Measurements from ENCODE around the gene DARS2. TPM values are rescaled to one million over a fixed set of nuclear protein-coding genes. Genes with fewer than 3 reads are reported as not detected.
"Not testable (repeated sequence)": the region's sequence is repeated elsewhere in the genome, so short reads cannot be mapped to it uniquely, and the experiment has no call there.

Gene DARS2
- total RNA-seq, 1 experiment from 2014 or later: 34.6 TPM

DNA sequence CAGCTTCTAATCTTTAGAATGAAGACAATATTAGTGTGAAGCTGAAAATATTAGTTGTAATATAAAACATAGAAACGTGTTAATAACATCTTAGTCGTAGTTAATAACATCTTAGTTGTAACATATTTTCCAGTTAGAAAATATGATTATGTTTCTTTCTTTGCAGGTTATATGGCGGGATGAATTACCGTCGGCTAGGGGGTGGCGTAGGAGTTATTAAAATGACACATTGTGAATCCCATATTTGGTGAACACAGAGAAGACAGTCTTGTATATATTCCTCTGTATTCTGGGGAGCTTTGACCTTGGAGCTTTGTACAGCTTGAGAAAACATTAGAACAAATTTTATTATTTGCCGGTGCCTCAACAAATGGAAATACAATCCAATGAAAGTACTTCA is 39.5 kb upstream of the DARS2 start:
- peaks cover 88% of the 10 kb centered on the region for H3K36me3 Mint-ChIP-seq (ENCODE audit: insufficient read depth, unreplicated experiment)
- BruUV-seq (replicated peaks): no TSS peak
- intact Hi-C loops (cut with micrococcal nuclease): no loop called here
- no peaks in the 10 kb centered on the region for H3K27me3 Mint-ChIP-seq (ENCODE audit: insufficient read depth, unreplicated experiment)
- DNase-seq (ENCODE audit: unreplicated experiment): no peak
- no peak overlapping the region for H3K4me3 Mint-ChIP-seq (ENCODE audit: unreplicated experiment)
- TF ChIP-seq, protein P1, sequence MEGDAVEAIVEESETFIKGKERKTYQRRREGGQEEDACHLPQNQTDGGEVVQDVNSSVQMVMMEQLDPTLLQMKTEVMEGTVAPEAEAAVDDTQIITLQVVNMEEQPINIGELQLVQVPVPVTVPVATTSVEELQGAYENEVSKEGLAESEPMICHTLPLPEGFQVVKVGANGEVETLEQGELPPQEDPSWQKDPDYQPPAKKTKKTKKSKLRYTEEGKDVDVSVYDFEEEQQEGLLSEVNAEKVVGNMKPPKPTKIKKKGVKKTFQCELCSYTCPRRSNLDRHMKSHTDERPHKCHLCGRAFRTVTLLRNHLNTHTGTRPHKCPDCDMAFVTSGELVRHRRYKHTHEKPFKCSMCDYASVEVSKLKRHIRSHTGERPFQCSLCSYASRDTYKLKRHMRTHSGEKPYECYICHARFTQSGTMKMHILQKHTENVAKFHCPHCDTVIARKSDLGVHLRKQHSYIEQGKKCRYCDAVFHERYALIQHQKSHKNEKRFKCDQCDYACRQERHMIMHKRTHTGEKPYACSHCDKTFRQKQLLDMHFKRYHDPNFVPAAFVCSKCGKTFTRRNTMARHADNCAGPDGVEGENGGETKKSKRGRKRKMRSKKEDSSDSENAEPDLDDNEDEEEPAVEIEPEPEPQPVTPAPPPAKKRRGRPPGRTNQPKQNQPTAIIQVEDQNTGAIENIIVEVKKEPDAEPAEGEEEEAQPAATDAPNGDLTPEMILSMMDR (IDR thresholded peaks at IDR 0.05; ENCODE audit: unreplicated experiment): no peak
- no peaks in the 10 kb centered on the region for H3K9me3 Mint-ChIP-seq (ENCODE audit: unreplicated experiment)
- POLR2A ChIA-PET: no interaction called here
- no peaks in the 10 kb centered on the region for H3K4me1 Mint-ChIP-seq (ENCODE audit: insufficient read depth, unreplicated experiment)
- CTCF ChIA-PET: no interaction called here
- H3K27ac Mint-ChIP-seq (ENCODE audit: low read depth, unreplicated experiment): no peak overlapping the region

DNA sequence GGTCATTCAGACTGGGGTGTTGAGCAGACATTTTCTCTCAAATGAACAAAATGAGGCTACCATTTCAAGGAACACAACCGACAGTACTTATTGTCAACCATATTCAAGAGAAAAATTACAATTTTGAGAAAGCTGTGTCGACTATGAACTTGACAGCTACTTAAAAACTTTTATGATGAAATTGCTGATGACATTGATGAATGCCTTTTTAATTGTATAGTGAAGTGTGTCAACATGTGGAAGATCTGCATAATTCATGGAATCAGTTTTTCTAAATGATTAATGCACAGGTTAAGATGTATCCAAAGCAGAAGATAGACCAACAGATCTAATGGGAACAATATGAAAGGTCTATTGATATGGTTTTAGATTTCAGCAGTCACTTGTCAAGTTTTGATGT is 34.6 kb upstream of the DARS2 start:
- no peak for DNase-seq (ENCODE audit: unreplicated experiment)
- H3K27me3 Mint-ChIP-seq (ENCODE audit: insufficient read depth, unreplicated experiment): no peaks in the 10 kb centered on the region
- TF ChIP-seq, protein P1 (IDR thresholded peaks at IDR 0.05; ENCODE audit: unreplicated experiment): no peak
- intact Hi-C loops (cut with micrococcal nuclease): no loop called here
- ChIA-PET POLR2A (interaction anchor here (0.6 to 1.3 kb wide), 3 partner anchors 35 to 331 kb away, joined by 3 to 4 read pairs (median 3); partner anchors contain the start of genes CENPL, DARS2 and GAS5), CTCF (interaction anchor here (0.6 kb wide), 1 partner anchor 54 kb away, joined by 3 read pairs; no protein-coding TSS in a partner anchor)
- H3K27ac Mint-ChIP-seq (ENCODE audit: low read depth, unreplicated experiment): no peak overlapping the region
- no peak overlapping the region for H3K4me3 Mint-ChIP-seq (ENCODE audit: unreplicated experiment)
- H3K9me3 Mint-ChIP-seq (ENCODE audit: unreplicated experiment): no peaks in the 10 kb centered on the region
- H3K36me3 Mint-ChIP-seq (ENCODE audit: insufficient read depth, unreplicated experiment): peaks cover 47% of the 10 kb centered on the region
- no peaks in the 10 kb centered on the region for H3K4me1 Mint-ChIP-seq (ENCODE audit: insufficient read depth, unreplicated experiment)
- no TSS peak for BruUV-seq (replicated peaks)

DNA sequence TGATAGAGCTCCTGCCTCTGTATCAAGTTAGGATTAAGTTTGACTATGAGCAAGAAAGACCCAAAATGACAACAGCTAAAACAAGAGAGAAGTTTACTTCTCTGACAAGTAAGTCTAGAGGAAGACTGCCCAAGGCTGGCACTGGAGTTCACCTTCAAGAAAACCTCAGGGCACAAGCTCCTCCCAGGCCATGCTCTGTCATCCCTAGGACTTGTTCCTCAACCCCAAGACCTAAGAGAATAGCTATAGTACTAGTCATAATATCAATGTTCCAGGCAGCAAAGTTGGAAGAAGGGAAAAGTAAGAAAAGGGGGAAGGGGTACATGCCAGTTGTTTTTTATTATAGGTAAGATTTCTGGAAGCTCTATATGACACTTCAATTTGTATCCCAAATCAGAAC is 26.4 kb upstream of the DARS2 start:
- Mint-ChIP-seq H3K9me3 (ENCODE audit: unreplicated experiment) (no peaks in the 10 kb centered on the region), H3K27me3 (ENCODE audit: insufficient read depth, unreplicated experiment) (no peaks in the 10 kb centered on the region), H3K4me3 (ENCODE audit: unreplicated experiment) (no peak overlapping the region), H3K27ac (ENCODE audit: low read depth, unreplicated experiment) (no peak overlapping the region), H3K4me1 (ENCODE audit: insufficient read depth, unreplicated experiment) (peaks cover 10% of the 10 kb centered on the region), H3K36me3 (ENCODE audit: insufficient read depth, unreplicated experiment) (peaks cover 20% of the 10 kb centered on the region)
- BruUV-seq (replicated peaks): no TSS peak
- intact Hi-C loops (cut with micrococcal nuclease): no loop called here
- ChIA-PET CTCF (interaction anchor here (1.2 to 1.4 kb wide), 2 partner anchors 26 to 1056 kb away, joined by 4 to 5 read pairs; partner anchors contain the start of gene DARS2), POLR2A (interaction anchor here (1.9 kb wide), 1 partner anchor 83 kb away, joined by 6 read pairs; the partner anchor contains the start of gene KLHL20)
- peak; percentile 12 for DNase-seq (ENCODE audit: unreplicated experiment)
- TF ChIP-seq, protein P1 (IDR thresholded peaks at IDR 0.05; ENCODE audit: unreplicated experiment): no peak

DNA sequence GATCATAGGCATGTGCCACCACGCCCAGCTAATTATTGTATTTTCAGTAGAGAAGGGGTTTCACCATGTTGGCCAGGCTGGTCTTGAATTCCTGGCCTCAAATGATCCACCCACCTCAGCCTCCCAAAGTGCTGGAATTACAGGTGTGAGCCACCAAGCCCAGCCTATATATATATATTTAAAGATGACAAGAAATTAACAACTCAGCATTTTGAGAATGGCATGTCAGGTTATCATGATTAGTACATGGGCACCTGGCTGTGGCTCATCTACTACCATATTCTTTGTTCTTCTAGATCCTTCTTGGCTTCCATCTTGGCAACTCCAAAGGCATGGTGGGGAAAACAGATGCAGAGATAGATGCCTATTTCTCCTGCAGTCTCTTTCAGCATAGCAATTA is 24.5 kb upstream of the DARS2 start:
- intact Hi-C loops (cut with micrococcal nuclease); H3K27me3 Mint-ChIP-seq (ENCODE audit: insufficient read depth, unreplicated experiment); DNase-seq (ENCODE audit: unreplicated experiment); H3K4me3 Mint-ChIP-seq (ENCODE audit: unreplicated experiment); H3K27ac Mint-ChIP-seq (ENCODE audit: low read depth, unreplicated experiment); H3K9me3 Mint-ChIP-seq (ENCODE audit: unreplicated experiment): not testable (repeated sequence)
- ChIA-PET CTCF (interaction anchor here (0.7 kb wide), 1 partner anchor 365 kb away, joined by 6 read pairs; no protein-coding TSS in a partner anchor), POLR2A (interaction anchor here (0.6 to 0.7 kb wide), 2 partner anchors 49 to 272 kb away, joined by 3 read pairs; no protein-coding TSS in a partner anchor)
- H3K36me3 Mint-ChIP-seq (ENCODE audit: insufficient read depth, unreplicated experiment): peaks cover 22% of the 10 kb centered on the region
- peaks cover 10% of the 10 kb centered on the region for H3K4me1 Mint-ChIP-seq (ENCODE audit: insufficient read depth, unreplicated experiment)
- TSS peak; percentile 40 for BruUV-seq (replicated peaks)
